Stimulated activated CD8-positive, alpha-beta memory T cell treated with anti-CD3 and anti-CD28 coated beads, Interleukin-12 subunit alpha, Interleukin-12 subunit beta, amount 100 ng/mL, for 24 hours (primary cell): ENCODE results near the gene SLC45A1.

ENCODE experiments used
- DNase-seq: peaks from one replicate; pipeline ENCODE4 v3.0.0-alpha.2; 2020; ENCODE audit errors: extremely low read depth

SLC45A1 gene

DNA sequence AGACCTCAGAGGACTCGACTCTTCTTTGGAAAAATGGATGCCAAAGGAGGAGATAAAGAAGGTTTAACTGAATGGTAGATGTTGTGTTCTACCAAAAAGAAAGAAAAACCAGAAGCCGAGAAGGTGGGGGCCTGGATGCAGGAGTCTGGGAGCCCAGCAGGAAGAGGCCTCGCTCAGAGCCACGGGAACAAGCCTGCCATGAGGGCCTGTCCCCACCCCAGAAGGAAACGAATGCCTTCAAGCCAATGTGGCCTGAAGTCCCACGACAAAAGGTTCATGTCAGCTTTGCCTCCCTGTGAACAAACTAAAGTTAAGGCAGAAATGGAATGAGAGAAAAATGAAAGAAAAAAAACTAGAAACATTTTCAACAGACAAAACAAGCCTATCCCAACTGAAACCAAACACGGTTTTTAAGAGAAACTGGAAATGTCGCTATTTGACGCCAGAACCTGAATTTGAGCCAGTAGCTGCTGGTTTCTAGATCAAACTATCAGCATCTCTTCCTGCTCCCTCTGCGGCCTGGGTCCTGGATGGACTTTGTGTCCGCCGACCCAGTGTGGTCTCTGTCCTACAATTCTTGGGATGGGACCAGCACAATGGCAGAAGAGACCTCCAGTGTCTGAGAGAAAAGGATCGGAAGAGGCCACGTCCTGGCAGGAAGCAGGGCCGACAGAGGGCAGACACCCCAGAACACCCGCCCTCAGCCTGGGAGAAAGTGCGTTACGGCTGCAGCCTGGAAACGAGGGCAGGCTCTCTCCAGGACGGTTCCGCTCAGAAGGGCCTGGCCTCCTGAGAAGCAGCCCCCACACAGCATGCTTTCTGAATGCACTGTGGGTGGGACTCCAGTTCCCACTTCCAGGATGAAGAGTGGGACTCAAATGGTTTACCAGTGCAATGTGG is 35.2 kb downstream of the SLC45A1 start:
- DNase-seq: no peak

DNA sequence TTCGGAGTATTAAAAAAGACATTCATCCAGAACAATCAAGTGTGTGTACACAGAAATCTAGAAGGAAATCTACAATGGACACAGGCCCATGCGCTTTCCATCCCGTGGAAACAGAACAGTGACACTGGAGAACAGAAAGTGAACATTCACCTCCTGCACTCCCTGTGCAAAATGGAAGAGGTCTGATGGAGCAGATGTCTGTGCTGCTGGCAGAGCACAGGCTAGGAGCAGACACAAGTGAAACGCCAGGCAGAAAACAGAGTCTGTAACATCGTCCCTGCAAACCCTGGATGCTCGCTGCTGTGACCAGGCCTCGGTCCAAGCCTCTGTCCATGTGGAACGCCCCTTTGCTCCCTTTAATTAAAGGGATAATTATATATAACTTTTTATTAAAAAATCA is 36.1 kb downstream of the SLC45A1 start:
- no peak for DNase-seq

DNA sequence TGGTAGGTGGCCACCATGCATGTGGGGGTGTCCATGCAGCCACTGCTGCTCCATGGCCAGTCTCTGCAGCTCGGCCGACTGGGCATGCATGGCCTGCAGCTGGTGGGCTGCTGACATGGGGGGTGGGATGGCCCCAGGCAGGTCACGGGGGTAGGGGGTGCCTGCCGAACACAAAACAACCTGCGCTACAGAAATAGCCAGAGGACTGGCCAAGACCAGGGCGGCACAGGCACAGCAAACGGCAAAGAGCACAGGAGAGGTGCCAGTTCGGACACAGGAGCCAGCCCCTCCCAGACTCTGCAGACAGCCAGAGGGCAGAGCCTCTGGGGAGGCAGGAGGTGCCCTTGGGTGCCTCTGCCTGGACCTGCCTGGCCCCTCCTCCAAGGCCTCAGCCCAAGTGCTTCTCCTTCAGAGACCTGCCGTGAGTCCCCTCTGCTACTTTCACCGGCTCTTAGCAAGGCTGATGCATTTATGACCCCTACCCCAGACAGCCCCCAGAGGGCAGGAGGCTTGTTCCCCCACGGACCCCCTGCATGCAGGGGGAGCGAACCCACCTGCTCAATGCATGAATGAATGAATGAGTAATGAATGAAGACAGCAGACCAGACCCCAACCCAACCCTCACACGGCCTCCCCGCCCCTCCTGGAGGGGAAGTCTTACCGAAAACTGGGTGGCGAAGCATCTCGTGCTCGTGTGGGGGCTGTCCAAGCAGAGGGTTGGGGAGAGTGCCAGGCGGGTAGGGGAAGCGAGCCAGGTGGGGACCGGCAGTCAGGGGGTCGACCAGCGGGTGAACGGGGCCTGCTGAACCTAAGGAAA is 37.7 kb downstream of the SLC45A1 start:
- no peak for DNase-seq

DNA sequence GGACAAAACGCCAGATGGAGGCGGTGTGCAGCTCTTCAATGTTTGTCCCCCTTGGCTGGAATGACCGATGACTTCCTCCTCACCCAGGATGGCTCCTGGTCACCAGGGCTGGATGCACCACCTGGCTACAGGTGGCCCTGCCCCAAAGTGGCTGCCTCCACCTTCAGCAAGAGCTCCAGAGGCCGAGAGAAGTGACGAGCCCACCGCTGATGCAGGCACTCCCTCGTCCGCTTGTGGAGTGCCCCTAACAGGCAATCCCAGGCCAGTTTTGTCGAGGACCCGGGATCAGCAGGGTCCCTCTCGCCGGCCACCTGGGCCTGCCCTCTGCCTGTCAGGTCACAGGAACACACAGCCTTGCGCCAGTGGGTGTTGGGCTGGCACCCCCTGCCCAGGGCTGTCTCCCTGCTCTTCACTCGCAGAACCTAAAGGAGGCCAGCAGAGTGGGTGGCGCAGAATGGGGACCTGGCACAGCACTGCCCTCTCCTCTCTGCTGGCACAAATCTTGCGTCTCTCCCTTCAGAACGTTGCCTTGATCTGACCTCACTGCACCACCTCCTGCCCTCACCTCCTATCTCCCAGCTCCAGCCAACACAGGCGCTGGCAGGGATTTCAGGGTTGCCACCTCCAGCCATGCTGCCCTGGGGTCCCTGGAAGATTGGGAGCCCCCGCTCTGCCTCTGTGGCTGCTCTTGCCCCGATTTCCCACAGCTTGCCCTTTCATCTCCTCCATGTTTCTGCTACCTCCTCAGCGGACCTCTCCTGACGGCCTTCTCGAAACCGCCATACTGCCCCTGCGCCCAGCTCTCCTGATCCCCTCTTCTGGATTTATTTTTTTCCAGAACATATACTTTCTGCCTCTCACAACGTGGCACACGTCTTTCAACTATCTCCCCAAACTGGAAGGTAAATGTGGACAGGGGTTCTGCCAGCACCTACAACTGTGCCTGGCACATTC is 38.6 kb downstream of the SLC45A1 start:
- DNase-seq: no peak

DNA sequence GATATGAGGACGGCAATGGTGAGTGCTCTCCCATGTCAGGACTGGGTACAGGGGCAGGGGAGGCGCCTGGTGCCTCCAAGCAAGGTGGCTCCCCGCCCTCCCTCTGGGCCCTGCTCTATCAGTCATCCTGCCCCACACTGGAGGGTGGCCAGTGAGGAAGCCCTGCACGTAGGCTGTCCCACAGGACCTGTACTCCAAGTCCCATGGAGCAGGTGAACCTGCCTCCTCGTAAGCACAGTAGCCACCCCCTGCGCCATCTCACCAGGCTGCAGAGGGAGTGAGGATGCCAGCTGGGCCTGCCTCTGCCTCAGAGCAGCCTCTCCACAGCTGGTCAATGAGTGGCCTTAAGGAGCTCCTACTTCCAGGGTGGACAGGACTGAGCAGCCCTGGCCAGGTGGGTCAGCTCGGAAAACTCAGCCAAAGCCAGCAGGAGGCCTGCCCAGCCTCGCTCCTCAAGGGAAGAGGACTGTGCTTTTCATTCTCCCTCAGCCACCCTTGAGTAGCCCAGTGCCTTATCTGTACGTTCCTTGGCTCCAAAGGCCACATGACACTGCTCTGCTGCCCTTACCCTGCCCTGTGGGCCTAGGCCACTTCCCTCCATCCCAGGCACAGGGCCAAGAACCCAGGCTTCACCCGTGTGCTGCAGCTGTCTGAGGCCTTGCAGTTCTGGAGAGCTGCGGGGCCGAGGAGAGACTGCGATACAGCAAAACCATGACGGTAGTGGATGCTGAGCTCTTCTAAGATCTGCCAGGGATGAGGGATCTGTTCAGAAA is 39.6 kb downstream of the SLC45A1 start:
- DNase-seq: no peak

DNA sequence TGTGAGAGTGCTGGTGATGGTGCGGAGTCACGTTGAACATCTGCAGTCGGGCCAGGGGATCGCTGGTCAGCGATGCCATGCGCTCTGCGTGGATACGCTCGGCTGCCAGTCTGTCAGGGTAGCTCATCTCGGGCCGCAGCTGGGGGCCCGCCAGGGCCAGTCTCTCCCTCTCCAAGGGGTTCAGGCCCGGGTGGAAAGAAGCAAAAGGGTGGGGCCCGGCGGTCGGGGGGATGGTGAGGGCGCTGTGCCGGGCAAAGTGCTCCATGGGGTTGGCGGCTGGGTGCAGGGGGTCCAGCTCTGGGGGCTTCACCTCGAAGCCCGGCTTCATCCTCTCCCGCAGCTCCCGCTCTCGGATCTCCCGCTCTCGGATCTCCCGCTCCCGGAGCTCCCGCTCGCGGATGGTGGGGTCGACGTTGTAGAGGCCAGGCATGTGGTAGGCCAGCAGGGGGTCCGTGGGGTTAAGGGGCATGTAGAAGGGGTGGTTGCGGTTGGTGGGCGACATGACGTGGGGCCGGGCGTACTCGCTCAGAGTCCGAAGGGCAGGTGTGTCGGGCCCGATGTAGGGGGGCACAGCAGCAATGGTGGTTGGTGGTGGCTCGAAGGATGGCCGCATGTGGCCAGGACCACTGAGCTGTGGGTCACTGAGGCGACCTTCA is 40.5 kb downstream of the SLC45A1 start:
- no peak for DNase-seq

DNA sequence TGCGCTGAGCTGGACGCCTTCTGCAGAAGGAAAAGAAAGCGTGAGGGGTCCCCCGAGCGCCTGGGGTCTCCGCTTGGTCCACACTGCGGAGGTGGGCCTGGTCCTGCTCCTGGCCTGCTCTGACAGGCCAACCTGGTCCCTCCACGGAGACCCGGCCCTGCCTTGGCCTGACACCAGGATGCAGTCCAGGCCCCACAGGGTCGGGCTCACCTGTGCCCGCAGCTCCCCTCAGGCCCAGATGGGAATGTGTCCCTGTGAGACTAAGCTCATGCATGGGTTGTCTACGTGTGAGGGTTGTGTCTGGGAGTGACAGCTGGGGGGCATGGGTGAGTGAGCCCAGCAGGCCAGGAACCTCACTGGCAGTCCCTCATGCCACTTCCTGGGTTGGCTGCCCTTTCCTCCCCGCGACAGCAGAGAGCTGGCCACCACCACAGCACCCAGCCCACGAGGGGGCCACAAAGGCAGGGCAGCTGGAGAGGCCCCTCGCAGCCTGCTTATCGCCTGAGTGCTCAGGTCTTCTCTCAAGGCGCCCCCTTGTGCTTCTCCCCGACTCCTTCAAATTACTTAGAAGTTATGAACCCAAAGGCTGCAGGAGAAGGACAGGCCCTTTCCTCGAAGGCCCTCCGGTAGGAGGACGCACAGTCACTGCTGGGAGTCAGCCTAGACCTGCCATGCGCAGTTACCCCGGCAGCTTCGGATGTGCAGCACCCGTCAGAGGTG is 41.1 kb downstream of the SLC45A1 start:
- no peak for DNase-seq

DNA sequence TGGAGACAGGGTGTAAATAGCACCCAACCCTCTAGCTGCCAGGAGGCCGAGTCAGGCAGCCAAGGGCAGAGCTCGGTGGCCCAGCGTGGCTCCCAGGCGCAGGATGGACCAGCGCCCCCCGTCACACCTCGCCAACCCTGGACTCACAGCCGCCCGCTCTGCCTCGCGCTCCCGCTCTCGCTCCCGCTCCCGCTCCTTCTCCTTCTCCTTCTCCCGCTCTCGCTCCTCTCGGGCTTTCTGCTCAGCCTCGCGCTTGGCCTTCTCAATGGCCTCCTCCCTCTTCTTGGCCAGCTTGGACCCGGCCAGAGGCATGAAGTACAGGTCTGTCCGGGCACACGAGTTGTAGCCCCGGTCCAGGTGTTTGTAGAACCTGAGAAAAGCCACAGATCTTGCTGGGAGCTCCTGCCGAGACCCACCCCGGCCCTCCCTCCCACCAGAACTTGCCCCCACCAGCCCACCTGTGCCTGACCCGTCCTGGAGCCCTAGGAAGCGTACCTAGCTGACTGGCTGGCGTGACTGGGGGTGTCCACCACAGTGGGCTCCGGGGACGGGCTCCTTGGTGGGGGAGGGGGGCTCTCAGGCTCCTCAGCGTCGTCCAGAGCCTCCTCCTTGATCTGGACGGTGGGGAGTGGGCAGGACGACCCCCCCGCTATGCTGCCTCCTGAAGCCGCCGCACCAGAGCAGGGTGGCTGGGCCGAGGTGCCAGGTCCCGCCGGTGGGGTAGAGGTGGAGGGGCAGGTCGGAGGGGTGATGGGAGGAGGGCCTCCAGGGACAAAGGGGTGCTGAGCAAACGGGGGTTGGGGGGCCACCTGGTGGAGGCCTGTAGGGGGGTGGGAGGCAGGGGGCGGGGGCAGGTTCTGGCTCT is 41.9 kb downstream of the SLC45A1 start:
- no peak for DNase-seq

DNA sequence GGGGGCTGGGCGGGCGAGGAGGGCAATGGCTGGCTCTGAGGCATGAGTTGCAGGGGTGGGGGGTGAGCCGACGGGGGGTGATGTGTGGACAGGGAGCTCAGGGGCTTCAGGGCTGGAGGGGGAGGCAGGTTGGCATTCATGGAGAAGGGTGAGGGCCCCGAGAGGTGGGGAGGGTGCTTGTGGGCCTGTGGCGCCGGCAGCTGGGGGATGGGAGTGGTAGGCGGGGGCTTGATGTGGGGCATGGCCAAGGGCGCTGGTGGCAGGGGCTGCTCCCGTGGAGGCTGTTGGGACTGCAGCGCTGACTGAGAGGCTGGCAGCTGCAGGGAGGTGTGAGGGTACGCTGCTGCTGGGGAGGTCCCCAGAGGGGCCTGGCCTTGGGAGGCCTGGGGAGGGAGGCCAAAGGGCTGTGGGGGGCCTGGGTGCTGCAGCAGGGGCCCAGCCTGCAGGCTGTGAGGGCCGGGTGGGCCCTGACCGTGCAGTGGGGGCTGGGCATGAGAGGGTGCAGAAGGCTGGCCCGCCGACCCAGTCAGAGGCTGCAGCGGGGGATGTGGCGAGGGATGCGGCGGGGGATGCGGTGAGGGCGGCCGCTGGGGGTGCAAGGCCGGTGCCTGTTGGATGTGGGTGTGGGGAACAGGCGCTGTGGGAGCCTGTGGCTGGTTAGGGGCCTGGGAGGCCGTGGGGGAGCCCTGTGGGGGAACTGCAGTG is 42.7 kb downstream of the SLC45A1 start:
- DNase-seq: no peak

DNA sequence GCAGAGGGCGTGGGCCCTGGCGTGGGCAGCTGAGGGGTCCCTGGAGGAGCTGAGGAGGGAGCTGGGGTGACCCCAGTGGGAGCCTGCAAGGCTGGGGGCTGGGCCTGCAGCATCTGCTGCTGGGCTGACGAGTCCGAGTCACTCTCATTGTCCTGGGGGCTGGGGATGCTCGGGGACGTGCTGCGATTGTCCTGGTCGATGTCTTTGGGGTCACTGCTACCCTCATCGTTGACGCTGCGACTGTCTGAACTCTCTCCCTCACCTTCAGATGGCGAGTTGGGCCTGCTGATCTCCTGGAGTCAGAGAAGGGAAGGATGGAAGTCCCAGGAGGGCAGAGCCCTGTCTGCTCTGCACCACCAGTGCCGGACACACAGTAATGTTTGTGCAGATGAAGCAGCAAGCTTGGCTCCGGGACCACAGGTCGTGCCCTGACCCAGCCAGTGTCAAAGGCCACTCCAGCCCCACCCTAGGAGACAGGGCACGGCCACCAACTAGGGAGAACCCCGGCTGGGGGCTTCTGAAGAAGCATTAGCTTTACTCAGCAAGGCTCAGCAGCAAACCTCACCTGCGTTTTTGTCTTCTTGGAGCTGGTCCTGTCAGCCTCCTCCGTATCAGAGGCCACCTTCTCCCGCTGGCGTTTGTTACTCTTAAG is 43.4 kb downstream of the SLC45A1 start:
- DNase-seq: no peak

DNA sequence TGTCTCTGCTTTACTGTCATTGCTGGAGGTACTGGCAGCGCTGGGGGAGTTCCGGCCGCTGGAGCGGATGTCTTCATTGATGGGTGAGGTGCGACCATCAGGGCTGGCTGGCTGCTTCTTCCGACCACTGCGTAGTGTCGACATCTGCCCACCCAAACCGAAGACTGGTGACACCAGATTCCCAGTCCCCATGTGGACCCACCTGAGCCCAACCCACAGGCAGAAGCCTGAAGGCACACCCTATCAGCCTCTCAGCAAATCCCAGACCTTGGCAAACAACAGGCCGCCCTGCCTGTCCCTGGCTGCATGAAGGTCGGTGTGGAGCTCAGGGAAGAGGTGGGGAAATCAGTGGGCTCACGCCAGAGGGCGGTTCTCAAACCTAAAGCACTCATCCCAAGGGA is 44.8 kb downstream of the SLC45A1 start:
- DNase-seq: no peak

DNA sequence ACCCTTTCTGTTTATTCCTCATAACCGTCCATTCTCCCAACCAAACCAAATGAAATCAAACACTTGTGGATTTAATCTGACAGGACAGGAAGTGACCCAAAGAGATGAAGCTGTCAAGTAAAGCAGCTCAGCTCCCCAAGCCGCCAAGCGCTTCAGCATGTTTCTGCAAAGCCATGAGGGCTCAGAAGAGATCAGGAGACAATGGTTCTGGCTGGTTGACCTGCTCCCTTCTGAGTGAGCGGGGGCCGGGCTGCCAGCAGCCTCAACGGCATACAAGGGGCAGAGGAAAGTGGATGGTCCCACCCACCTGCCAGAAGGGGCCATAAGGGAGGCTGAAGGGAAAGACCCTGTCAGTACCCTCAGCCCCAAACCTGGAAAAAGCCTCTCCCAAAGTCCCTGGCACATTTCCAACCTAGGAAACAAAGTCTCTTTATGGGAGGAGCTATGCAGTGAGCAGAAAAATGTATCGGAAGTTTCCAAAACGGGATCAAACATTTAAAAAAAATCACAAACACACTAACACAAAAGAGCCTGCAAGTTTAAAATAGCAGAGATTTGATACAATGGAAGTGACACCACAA is 45.4 kb downstream of the SLC45A1 start:
- no peak for DNase-seq

DNA sequence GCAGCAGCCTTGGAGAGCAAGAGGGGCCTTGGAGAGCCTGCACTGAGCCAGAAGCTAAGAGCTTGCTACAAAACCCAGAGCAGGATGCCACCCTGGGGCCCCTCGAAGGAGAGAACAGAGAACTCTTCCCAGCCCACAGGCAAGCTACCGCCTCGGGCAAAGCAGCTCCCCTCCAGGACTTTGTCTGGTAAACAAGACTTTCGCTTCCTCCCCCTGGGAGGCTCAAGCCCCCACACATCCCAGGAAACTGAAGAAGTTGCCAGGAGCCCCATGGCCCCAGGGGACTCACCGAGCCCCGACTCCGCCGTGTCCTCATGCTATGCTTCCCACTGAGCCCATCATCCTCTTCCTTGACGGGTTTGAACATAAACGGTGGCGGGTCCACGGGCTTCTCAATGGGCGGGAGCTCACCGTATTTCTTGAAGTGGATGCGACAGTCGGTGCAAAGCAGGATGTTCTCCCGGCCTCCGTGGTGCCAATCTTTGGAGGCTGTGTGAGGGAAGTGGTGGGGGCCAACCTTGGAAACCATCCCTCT is 45.9 kb downstream of the SLC45A1 start:
- DNase-seq: no peak

DNA sequence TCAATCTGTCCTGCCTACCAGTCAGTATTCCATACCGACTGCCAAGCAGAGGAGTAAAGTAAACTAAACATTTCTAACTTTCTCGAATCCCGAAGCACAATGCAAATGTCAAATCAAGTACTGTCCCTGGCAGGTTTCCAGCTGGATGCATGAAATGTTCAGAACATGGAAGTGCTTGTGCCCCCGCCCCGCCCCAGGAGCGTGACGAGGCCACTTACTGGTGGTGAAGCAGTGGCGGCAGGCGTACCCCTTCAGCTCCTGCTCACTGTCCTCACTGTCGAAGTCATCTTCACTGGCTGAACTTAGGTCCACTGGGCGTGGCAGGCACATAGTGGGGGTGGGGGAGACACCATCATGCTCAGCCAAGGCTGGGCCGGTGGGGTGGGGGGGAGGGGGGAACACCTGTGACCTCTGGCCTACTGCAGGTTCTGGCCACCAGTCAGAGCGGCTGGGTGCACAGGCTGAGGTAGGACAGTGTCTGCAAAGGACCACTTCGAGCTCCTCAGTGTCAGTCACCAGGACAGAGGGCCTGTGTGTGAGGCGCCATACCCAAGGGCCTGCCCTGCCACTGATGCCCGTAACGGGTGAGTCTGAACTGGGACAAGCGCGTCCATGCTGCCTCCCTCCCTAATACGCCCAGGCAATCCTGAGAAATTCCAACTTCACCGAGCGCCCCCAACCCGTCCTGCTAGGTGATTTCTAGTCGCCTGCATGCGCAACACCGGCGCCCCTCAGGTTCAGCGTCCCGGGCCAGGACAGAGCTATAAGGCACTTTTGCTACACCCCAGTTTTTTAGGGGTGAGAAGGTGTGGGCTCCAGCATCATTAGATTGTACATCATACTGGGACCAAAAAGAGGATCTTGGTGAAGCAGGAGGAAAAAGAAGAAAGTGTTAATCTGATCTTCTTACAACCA is 46.9 kb downstream of the SLC45A1 start:
- no peak for DNase-seq

DNA sequence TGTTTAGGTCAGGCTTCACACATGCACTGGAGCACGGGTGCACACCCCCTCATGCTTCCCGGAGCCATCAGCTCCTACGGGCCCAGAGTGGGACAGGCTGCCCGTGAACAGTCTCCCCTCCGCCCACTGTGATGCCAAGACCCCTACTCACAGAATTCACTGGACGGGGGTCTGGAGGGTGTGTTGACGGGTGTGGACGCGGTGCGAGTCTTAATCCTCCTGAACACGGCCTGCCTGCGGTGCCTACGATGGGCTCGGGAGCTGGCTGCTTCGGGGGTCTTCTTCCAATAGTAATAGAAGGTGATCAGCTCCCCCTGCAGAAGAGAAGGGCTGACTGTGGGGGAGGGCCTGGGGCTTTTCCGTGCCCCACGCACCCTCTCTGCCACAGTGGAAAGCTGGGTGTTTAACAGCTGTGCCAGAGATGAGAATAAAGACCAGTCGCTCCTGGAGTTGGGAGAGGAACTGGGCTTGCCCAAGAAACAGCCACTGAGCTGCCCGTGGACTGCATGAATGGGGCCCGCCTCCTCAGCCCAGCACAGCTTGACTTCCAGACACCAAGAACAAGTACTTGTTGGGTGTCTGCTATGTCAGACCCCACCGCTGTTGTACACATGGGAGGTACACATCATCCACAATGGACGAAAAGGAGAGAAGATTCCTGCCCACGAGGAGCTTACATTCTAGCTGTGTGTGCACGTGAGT is 47.9 kb downstream of the SLC45A1 start:
- DNase-seq: no peak
